ENCODE data around the gene SLC25A53.
"Not testable (repeated sequence)": the region's sequence is repeated elsewhere in the genome, so short reads cannot be mapped to it uniquely, and the experiment has no call there.

Gene SLC25A53

DNA sequence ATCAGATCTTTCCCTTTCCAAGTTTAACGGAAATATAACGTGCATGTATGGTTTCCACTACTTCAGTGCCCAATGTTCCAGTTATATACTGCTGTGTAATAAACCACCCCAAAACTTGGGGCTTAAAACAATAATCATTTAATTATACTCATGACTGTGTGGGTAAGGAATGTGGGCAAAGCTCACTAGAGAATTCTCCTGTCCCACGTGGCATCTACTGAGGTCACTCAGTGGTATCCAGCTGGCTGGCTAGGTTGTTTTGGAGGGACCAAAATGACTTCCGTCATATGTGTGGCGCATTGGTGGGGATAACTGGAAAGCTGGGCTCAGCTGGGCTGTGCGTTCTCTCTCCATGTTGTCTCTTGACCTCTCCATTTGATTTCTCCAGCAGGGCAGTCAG, 26.0 kb downstream of the SLC25A53 start:
- no peak for DNase-seq

DNA sequence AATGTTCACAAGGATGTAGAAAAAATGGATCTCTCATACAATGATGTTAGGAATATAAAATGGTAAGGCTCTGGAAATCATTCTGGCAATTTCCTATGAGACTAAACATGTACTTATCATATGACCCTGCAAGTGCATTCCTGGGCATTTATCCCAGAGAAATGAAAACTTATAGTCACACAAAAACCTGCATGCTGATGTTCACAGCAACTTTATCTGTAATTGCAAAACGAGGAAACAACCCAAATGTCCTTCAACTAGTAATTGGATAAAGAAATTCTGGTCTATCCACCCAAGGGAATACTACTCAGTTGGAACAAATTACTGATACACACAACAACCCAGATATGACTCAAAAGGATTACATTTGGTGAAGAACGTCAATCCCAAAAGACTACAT, 30.0 kb downstream of the SLC25A53 start:
- DNase-seq, result no peak

DNA sequence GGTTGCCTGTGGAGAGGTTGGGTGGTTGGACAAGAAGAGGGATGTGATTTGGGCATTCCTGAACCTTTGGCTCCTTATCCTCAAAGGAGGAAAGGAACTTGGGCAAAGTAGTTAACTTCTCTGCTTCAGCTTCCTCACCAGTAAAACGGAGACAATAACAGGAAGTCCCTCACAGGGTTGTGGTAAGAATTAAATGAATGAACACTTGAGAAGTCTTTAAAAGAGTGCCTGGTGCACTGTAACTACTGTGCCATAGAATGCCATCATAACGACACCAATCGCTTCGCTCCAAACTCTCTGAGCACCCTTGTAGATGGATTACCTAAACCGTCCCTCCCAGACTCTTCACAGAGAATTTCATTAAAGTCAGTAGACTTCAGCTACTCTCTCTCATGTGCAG, 34.0 kb downstream of the SLC25A53 start:
- no peak for DNase-seq

DNA sequence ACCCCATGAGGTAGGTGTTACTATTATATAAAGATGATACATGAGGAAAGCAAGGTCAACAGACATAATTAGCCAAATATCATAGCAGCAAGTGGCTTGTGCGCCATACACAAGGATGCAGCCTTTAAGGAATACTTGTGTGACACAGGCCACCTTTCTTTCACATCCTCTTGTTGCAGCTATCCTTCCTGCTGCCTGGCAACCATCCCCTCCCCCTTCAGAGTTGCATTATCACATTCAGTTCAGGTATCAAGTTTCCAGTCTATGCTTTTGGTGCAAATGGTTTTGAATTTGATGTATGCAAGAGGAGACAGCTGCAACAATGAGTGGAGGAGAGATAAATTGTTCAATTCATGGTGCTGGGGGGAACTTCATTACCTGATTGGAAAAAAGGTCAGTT, 38.0 kb downstream of the SLC25A53 start:
- no peak for DNase-seq

DNA sequence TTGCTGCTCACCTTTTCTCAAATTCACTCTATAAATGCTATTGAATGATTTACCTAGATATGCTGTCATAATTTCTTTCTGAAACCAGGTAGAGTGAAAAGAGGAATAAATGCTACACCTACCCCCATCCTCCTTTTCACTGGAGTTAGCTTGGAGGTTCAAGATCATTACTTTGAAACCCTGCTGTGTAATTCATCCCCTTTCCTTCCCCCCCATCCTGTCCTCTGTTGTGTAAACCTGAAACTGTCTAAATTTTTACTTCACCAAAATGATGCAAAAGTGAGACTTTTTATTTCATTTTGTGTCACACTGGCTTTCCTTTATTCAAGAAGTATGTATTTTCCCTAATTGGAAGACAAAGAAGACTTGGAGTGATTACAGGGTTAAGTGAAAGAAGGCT, 39.0 kb downstream of the SLC25A53 start:
- DNase-seq, result no peak

DNA sequence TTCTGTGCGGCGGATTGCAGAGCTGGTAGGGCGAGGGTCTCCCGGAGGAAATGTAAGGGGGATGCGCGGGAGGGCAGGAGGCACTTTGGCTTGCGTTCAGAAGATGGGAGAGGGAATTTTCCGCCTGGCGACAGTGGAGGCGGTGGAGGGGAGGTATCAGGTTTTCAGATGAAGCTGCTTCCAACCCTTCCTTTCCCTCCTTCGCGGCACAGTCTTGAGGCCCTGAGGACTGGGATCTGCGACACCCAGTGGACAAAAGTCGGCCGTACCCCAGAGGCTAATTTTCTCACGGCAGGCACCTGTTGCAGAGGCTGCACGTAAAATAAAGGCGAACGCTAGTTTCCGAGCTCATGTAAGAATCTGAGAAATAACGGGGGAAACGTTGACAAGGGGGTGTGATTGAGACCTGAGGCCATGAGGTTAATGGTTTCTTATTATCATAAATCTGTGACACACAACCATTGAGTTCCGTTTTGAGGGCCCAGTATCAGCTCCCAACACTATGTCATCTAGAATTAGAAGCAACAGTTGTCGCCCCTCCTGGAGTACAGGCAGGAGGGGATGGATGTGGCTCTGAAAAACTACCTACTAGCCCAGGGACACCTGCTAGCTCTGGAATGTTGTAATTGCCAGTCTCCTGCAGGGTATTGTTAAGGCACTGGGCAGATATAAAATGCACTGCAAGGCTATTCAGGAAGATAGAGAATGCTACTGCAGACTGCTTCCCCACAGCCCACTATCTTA, 43.4 kb downstream of the SLC25A53 start:
- peak; percentile 59 for DNase-seq

DNA sequence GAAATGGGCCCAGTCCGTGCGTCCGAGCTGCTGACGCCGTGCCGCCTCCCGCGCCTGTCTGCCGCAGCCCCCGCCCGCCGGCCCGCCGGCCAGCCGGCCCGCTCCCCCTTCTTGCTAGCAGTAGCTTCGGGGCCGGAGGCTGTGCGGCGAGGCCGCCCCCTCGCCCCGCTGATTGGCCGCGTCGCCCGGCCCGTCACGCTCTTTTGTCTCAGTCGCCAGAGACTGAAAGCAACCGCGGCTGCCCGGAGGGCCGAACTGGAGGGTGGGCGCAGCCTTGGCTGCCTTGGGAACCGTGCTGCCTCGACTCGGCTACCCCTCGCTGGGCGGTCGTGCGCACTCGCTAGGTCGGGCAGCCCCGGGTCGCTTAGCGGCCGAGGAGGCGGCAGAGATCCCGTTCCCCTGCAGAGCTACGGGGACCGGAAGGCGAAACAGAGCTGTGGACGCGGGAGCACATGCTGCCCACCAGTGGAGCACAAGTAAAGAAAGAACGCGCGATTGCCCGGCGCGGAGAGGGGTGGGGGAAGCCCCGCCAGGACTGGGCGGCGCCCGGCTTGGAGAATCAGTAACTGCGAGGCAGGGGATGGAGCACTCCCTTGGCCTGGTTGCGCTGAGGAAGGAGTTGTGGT, 44.4 kb downstream of the SLC25A53 start, which contains the start of gene ZCCHC18:
Gene ZCCHC18, plus strand, starts transcription at position 198 of the 626 bp plus-strand sequence. CDS start 1,589 bp downstream, outside the sequence.
- peak; percentile 39 for DNase-seq

DNA sequence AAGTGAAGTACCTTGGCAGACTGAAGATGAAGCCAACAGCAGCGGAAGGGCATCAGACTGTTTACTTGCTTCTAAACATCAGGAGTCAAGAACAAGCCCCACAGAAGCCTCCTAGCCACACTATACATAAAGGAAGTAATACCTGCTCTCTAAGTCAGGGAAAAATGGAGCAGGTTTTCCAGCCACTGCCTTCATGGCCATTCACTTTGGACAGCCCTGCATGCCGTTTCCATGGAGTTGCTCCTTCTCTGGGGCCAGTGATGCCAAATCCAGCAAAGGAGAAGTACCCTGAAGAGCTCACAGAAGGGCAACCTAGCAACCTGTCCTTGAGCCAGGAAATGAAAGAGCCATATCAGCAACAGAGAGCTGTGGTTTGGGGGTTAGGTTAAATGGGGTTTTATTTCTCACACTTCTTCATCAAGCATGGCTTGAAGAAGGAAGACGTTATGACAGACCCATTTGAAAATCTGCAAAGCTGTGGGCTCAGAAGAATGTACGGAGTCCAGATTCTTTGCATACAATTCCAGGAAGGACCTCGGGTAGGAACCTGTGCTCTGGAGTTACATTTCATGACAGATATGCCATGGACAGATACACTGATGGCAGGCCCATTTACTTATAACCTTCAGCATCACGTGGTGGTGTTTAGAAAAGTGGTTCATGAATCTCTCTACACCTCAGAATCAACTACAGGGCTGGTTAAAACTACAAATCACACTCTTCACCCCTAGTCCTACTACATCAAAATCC, 46.1 kb downstream of the SLC25A53 start:
- not testable (repeated sequence) for DNase-seq

DNA sequence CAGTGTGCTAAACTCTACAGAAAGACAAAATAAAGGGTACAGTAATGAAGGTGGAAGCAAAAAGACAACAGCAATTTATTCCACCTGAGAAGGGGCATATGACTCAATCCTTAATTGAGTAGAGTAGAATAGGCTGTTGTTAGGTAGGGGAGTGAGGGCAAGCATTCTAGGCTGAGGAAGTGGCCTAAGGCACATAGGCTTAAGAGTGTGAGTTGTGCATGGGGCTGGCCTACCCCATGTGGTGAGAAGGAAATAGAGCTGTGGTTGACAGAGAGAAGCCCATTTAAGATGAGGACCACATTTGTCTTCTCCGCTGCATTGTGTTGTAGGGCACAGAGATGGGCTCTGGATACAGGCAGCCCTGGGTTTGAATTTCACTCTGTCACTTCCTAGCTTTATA, 47.9 kb downstream of the SLC25A53 start:
- no peak for DNase-seq

DNA sequence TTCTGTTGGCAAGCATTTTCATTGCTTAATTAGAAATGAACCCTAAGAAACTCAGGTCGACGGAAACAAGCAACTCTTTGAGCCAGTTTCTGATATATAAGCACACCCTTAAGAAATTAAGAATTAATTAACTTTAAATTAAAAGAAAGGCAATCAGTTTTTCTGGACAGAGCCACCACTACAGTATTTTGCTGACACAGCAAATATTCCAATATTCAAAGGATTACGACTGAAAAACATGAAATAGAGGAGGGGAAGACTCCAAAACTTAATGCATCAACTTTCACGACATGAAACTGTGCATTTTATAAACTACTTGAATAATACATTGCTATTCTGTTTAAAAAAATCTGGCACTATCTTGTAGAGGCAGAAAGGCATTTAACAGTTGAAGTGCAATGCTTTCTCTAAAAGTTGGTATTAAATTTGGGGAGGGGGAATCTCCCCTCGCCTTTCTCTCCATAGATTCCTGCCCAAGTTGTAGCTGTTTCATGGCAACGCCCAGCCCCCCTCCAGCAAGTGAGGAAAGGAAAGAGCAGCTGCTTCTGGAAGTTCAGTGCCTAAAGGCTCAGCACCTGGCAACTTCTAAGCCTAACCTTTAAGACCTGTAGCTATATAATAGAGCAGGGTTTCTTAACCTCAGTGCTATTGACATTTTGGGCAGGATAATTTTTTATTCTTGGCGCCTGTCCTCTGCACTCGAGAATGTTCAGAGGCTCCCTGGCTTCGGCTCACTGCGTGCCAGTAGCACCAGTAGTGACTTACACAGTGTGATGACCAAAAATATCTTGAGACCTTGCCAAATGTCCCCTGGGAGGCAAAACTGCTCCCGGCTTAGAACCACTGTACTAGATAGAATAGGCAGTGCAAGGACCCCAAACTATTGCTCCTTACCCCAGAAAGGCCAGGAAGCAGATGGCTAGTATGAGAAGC, 51.2 kb downstream of the SLC25A53 start:
- no peak for DNase-seq

DNA sequence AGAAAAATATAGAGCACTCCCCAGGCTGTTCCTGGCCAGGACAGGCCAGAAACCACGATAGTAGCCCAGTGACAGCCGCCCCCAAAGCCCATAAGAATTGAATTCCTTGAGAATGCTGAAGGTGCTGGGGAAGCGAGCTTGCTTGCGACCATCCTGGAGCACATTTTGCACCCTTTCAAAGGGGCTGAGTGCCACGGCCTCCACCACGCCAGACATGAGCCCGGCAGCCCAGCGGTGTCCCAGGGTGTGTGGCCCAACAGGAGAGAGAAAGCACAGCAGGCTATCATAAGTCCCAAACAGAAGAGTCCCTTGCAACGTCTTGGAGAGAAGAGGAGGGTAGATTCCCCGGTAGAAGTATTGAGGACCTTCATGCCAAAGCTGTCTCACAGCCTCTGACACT, 52.1 kb downstream of the SLC25A53 start:
- DNase-seq, result no peak

DNA sequence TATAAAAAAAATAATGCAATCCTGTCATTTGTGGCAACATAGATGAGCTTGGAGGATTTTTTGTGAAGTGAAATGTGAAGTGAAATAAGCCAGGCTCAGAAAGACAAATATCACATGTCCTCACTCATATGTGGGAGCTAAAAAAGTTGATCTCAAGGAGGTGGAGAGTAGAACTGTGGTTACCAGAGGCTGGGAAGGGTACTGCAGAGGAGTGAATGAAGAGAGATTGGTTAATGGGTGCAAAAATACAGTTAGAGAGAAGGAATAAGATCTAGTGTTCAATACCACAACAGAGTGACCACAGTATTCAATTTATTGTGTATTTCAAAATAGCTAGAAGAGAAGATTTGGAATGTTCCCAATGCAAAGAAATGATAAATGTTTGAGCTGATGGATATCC, 57.9 kb downstream of the SLC25A53 start:
- no peak for DNase-seq

DNA sequence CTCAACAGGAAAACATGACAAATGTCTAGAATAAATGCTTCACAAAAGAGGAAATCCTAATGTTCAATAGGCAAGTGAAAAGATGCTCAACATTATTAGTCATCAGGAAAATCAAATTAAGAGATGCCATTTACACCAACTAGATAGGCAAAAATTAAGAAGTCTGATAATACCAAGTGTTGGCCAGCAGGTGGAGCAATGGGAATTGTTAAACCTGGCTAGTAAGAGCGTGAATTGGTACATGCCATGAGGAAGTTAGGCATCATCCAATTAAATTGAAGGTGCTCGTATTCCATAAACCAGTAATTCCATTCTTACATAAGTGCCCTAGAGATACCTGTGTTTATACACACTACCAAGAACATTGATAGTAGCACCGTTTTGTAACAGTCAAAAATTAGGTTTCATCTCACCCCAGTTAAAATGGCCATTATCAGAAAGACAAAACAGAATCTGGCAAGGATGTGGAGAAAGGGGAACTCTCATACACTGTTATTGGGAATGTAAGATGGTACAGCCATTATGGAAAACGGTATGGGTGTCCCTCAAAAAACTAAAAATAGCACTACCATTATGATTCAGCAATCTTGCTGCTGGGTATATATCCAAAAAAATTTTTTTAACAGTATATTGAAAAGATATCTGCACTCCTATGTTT, 58.5 kb downstream of the SLC25A53 start:
- DNase-seq, result no peak

DNA sequence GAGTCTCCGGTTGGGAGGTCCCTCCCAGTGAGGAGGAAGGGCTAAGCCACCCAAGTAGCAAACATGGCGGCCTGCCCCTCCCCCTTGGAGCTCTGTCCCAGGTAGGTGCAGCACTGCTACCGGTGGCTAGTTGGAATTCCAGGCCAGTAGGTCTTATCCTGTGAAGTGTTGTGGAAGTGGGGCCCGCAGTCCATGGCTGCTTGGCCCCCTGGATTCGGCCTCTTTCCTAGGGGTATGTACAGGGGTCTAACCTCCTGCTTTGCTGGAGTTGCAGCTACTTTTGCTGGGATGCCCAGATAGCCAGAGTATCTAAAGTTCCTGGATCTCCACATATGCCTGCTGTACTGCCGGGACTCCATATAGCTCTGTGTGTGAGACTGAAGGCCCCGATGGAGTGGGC, 70.9 kb downstream of the SLC25A53 start:
- no peak for DNase-seq

DNA sequence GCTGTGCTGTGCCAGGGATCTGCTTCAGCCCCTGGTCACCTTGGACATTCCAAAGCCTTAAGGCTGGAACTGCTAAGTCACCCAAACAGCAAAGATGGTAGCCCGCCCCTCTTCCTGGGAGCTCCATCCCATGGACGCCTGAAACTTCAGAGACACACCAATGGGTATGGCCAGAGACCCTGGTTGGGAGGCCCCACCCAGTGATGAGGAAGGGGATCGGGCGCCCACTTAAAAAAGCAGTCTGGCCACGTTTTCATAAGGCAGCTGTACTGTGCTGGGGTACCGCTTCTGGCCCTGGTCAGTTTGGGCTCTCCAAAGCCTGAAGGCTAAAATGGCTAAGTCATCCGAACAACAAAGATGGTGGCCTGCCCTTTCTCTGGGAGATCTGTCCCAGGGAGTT, 71.3 kb downstream of the SLC25A53 start:
- DNase-seq, result no peak

DNA sequence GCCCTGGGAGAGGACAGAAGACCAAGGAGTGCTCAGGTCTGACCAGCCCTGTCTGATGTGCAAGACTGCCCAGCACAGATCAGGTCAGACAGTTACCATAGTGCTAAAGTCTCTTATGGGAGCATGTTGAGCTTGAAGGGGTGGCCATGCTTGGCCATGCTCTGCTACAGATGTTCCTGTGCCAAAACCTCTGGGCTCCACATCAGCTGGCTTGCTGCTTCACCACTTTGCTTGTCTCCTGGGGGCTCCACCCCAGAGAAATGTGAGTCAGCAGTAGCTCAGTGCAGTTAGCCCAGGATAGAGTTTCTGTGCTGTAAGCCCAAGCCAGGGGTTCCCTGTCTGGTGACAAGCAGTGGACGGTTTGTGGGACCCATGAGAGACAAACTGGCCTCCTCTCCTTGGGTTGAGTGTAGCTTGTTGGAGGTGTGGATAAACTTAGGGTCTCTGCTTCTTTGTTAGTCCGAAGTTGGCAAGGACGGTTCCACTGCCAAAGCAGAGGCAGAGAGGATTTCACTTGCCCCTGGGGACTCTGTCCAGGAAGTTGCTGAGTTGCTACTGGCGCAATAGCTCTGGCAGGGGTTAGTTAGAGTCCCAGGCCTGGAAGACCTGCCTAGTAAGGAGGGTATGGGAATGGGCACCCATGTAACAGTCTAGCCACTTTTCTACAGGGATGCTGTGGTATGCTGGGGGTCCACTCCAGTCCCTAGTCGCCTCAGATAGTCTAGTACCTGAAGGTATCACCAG, 72.1 kb downstream of the SLC25A53 start:
- DNase-seq, result no peak

DNA sequence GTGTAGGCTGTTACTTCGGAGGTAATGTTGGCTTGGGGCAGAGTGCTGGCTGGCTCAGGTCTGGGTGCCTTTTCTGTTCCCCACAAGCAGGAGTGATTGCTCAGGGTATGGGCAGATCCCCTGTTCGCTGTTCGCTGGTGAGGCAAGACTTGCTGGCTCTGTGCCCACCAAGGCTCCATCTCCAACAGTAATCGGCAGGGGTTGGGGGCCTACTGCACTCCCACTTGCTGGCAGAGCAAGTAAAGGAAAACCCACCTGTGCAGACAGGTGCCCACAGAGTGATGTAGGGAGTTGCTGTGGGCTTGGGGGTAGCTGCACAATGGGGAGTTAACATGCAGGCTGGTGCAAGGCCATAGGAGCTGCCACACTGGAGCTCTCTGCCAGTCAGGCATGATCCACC, 72.7 kb downstream of the SLC25A53 start:
- DNase-seq, result no peak

DNA sequence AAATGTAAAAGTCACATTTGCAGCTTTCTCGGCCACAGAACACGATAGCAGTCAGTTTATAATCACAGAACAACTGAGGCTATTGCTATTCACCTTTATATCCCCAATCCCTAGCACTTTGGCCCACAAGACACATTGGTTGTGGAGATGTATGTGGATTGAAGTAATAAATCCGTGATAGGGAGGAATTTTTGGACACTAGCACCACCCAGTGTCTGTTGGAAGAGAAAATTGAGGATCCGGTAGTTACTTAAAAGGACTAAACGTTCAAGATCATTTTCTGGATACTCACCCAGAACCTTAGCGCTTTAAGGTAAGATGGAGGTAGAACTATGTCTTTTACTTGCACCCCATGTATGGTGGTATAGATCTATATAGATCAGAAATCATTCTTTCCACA, 79.0 kb downstream of the SLC25A53 start:
- DNase-seq, result not testable (repeated sequence)

DNA sequence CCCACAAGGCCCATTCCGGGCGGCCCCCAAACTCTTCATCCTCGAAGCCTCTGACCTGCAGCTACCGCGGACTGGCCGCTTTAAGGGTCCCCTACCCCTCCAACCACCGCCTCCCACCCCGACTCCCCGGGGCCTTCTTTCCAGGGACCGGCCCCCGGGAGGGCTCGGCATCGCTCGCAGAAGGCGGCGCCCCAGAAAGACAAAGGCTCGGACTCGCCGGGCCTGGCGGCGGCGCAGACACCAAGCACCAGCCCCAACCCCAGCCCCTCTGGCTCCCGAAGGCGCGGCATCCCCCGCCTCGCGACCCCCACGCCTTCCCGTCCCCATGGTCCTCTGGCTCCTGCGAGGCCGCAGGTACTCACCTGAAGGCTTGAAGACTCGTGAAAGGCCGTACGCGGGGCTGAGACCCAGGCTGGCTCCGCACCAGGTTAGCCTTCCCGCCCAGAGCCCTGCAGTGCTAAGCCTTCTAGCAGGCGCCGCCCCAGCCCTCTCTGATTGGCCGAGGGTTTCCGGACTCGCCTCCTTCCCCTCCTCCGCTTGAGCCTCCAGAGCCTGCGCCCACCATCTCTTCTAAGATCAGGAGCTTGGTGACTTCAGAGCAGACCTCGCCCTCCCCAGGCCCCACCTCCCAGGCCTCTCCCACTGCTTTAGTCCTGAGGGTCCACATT, 80.9 kb downstream of the SLC25A53 start, which contains the start of gene TMSB15C:
Gene TMSB15C, minus strand, starts transcription at position 459 of the 668 bp plus-strand sequence.
- DNase-seq, result not testable (repeated sequence)

DNA sequence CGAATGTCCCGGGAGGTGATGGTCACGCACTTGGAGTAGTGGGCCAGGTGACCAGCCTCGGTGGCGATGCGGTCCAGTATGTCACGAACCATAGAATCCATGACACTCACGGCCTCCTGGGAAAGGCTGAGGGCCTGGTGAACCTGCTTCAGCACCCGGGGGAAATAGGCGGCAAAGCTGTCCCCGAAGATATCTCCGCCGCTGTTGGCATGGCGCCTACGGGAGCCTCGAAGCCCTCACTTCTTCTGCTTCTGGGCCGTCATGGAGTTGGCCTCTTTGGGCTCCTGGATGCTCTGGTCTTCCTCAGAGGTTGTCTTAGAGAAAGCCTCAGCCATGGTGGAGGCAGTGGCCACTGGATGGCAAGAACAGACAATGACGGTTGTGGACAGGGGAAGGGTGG, 94.2 kb downstream of the SLC25A53 start:
- not testable (repeated sequence) for DNase-seq

DNA sequence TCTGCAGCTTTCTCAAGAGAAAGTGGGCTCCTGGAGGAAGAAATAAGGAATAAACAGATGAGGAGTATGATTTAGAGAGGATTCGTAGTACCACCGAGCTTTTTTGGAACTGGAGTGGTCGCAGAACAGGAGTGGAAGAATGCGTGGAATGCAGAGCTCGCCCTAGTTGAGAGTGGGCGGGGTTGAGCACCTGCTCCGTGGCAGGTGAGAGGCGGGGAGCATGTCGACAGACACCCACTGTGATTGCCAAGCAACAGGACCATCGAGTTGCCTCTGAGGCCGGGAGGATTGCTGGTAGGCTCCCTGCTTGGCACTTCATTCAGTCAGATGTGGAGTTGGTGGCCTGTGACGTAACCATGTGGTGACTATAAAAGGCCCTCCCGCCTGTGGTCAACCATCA, 101.9 kb downstream of the SLC25A53 start:
- DNase-seq, result not testable (repeated sequence)

Data from activated T-cell treated with anti-CD3 and anti-CD28 coated beads, Interleukin-2, amount 50 U/mL, for 1 hour (primary cell).